ENCODE data around the gene PCCA.

DNA sequence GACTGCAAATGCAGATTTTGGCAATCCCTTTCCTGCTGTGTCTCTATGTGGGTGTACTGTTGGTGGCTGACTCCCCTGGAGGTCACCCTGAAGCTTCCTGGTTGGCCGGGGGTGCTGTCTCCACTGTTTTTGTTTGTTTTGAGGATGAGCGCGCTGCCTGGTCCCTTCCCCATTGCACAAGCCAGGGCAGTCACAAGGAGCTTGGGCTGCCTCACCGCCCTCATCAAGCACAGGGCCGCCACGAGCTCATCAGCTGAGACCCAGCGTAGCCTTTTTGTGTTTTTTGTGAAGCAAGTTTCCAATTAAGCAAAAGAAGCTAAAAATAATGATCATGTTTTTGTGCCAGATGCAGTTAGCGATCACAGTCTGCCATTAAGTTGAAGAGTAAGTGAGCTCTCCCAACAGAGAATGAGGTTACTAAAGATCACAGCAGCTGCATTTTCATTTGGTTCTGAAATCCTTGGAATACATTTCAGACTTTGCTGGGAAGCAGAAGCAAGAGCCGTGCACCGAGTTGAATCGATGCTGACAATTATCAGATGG lies 441.8 kb downstream of the PCCA start:
- TF ChIP-seq, protein P1, sequence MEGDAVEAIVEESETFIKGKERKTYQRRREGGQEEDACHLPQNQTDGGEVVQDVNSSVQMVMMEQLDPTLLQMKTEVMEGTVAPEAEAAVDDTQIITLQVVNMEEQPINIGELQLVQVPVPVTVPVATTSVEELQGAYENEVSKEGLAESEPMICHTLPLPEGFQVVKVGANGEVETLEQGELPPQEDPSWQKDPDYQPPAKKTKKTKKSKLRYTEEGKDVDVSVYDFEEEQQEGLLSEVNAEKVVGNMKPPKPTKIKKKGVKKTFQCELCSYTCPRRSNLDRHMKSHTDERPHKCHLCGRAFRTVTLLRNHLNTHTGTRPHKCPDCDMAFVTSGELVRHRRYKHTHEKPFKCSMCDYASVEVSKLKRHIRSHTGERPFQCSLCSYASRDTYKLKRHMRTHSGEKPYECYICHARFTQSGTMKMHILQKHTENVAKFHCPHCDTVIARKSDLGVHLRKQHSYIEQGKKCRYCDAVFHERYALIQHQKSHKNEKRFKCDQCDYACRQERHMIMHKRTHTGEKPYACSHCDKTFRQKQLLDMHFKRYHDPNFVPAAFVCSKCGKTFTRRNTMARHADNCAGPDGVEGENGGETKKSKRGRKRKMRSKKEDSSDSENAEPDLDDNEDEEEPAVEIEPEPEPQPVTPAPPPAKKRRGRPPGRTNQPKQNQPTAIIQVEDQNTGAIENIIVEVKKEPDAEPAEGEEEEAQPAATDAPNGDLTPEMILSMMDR (IDR thresholded peaks at IDR 0.05; ENCODE audit: borderline replicate concordance, extremely low read depth, low read length, poor library complexity, severe bottlenecking): no peak
- no peak for TF ChIP-seq EZH2 (IDR thresholded peaks at IDR 0.05; ENCODE audit: borderline replicate concordance, low read depth, low read length, severe bottlenecking)

Data from DND-41 (cell line).